H1 (cell line): Measurements from ENCODE around the gene CAPN13. TPM values are rescaled to one million over a fixed set of nuclear protein-coding genes. Genes with fewer than 3 reads are reported as not detected.

Experiments
- BCL11A ChIP-seq, 2 experiments: IDR thresholded peaks; one replicate each; pipeline ENCODE4 v1.6.1; 2011; ENCODE audit warnings: low read depth in 2 of 2, low read length in 2 of 2, mild to moderate bottlenecking in 2 of 2
- KDM5A ChIP-seq: fragments of 200-600 bp; IDR thresholded peaks from 2 replicates; pipeline ENCODE4 v1.7.1; 2012; ENCODE audit warnings: mild to moderate bottlenecking, low read length, inconsistent platforms, mixed read lengths
- POLR2AphosphoS5 ChIP-seq: IDR thresholded peaks from 2 replicates; pipeline ENCODE4 v1.6.1; 2011; ENCODE audit warnings: low read depth, low read length
- polyA plus RNA-seq, 7 experiments: library from polyadenylated mRNA; depleted of rRNA in 3 of 7; stranded (reverse) in 5 of 7; unstranded in 2 of 7; fragments of >200 nt in 5 of 7; fragments of 200-250 nt in 2 of 7; gene quantifications; 1 replicate in 5 of 7; 2 replicates in 1 of 7; 4 replicates in 1 of 7; pipeline versions ENCODE4 v1.2.1 to v1.2.3, GENCODE V29; 2011 to 2013; ENCODE audit warnings: missing spikeins in 2 of 7, mixed read lengths in 2 of 7
- total RNA-seq: library from RNA; stranded (reverse); fragmentation: NEBNext Ultra II Directional; extraction: Animal tissue kit (Norgen Biotek cat#: 25700); gene quantifications from 2 replicates; pipeline ENCODE4 v1.2.1, GENCODE V29; 2021
- TF ChIP-seq, protein P1 (sequence below): IDR thresholded peaks from 2 replicates; pipeline ENCODE4 v1.6.1; 2012; ENCODE audit warnings: inconsistent platforms

CAPN13 gene
- total and polyA plus RNA-seq, 2 of the 8 experiments (the other 6 are each of a cell fraction or from before 2014, with no cell fraction given) = 2.4 TPM

DNA sequence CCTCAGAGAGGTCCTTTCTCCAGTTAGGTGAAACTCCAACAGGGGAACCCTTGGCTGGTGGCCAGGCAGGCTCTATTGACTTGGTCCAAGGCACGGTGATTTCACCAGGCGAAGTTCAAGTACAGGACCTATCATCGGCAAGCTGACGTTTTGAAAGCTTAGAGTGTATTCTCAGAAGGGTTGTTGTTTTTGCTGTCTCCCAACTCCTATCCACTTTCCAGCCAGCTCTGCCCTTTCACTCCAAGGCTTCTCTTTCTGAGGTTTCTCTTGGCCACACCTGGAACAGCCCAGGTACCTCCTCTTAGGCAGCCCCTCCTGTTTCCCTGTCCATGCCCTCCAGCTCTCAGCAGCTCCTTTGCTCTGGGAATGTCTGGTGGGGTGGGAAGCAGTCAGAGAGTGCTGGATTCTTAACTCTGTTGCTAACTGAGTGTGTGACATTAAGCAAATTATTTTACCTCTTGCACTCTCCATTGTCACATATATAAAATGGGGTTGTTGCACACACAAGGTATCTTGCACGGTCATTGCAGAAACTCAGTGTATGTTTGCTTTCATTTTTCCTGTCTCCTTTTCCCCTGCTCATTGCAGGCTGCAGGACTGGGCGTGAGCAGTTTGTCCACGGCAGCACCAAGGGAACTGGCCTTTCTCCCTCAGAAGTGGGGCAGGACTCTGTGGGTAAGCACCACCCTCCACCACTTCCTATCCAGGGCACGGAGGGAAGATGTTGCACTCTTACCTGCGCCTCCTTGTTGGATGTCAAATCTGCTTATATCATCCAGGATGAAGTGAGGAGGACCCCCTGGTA, 30.2 kb downstream of the CAPN13 start (continued):
- TF ChIP-seq BCL11A (IDR thresholded peaks at IDR 0.05; ENCODE audit: low read depth in 2 of 2, low read length in 2 of 2) (no peak), POLR2AphosphoS5 (no peak), KDM5A (no peak)
- TF ChIP-seq, protein P1, sequence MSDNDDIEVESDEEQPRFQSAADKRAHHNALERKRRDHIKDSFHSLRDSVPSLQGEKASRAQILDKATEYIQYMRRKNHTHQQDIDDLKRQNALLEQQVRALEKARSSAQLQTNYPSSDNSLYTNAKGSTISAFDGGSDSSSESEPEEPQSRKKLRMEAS = no peak
- TF ChIP-seq, all 59 proteins: peak for 0
